ENCODE data around the gene ROR1. TPM values are rescaled to one million over a fixed set of nuclear protein-coding genes. Genes with fewer than 3 reads are reported as not detected.

Gene ROR1
- total and polyA plus RNA-seq, 2 of the 4 experiments (the other 2 are of a cell fraction): 4.4 to 10.0 TPM

DNA sequence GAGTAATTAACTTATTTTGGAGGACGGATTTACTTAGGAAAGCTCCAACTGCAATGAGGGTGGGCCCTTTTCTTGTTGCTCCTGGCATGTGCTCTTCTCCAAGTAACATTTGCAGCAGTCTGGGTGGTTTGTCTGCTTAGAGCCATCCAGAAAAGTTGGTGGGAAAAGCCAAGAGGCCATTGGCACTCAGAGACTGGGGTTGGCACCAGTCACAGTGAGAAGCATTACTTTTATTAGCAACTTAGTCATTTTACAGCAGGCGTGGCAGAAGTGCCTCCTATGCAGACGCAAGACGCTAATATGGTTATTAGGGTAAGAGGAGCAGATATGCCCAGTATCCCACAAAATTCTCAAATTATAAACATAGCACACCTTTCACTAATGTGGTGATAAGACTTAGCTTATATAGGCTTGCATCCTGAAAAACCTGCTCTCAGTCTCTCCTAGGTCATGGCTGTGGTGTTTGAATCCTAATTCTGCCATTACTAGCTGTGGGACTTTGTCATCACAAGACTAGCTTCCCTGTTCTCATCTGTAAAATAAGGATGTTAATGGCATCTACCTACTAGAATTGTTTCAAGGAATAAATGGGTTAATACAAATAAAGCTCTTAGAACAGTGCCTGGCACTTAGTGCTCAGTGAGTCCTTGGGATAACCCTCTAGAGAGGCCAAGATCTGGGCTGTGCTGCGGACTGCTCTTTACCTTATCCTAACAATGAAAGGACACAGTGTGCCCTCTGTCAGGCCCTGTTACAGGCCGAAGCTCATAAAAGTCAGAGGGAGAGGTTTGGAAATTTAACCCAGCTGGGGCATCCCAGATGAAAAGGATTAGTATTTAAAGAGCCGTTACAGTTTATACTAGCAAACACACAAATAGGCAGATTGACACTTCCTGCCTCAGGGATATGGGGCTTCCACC is 154.6 kb downstream of the ROR1 start (continued):
- no peak for TF ChIP-seq MAZ (IDR thresholded peaks at IDR 0.05; ENCODE audit: borderline replicate concordance, low read depth, low read length)

DNA sequence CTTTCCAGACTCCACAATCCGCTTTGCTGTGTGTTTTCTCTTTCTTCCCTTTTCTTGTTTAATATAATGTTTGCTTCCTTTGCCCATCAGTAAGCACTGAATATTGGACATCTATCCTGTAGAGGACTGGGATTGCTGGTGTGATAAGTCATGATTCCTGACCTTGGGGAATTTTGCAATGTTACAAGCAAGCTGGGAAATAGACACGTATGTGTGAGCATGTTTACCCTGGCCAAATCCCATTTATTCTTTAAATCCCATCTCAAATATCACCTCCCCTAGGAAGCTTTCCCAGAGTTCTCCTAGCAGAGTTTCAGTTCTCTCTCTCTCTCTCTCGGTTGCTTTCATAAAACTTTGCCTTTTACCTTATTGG is 155.3 kb downstream of the ROR1 start:
- H3K9me1 ChIP-seq (ENCODE audit: insufficient read depth, low read length): no peaks in the 10 kb centered on the region
- H3K27me3 ChIP-seq (ENCODE audit: control insufficient read depth, insufficient read depth, low read length): no peaks in the 10 kb centered on the region
- H3K4me2 ChIP-seq (ENCODE audit: low read depth, low read length): no peak overlapping the region
- H3K14ac ChIP-seq (replicated peaks; ENCODE audit: low read depth, low read length): no peak overlapping the region
- H2BK5ac ChIP-seq (ENCODE audit: low read depth, low read length, poor library complexity, severe bottlenecking): no peak overlapping the region
- H4K20me1 ChIP-seq (ENCODE audit: insufficient read depth, low read length): no peaks in the 10 kb centered on the region
- H3K18ac ChIP-seq (ENCODE audit: low read depth, low read length): no peak overlapping the region
- H2BK20ac ChIP-seq (ENCODE audit: low read depth, low read length): no peak overlapping the region
- H3K9ac ChIP-seq (ENCODE audit: low read depth, low read length): no peak overlapping the region
- no peak overlapping the region for H2AFZ ChIP-seq (replicated peaks; ENCODE audit: low read length, poor library complexity)
- BruUV-seq (replicated peaks): no TSS peak
- intact Hi-C loops (cut with micrococcal nuclease): no loop called here
- no peak overlapping the region for H4K8ac ChIP-seq (ENCODE audit: low read depth in 2 of 2, low read length in 2 of 2)
- no peak overlapping the region; the same call in 1 of the 2 replicates for H4K5ac ChIP-seq (ENCODE audit: low read depth, low read length)
- dilution Hi-C loops (cut with HindIII; ENCODE audit: low sequenced_read_pairs, unreplicated experiment): no loop called here
- no peak for ATAC-seq (ENCODE audit: low read depth)
- H3K36me3 ChIP-seq (ENCODE audit: control insufficient read depth, insufficient read depth, low read length): no peaks in the 10 kb centered on the region
- H3K4me1 ChIP-seq (ENCODE audit: control insufficient read depth, insufficient read depth, low read length): peaks cover 2% of the 10 kb centered on the region; the same call in 1 of the 2 replicates
- ChIA-PET POLR2A (ENCODE audit: unreplicated experiment) (no interaction called here), CTCF (interaction anchor here (0.8 kb wide), 1 partner anchor 13 kb away, joined by 5 read pairs; no protein-coding TSS in a partner anchor)
- H3K4me3 ChIP-seq (ENCODE audit: insufficient read depth, low read depth, low read length): no peak overlapping the region
- no peak for DNase-seq
- WGBS, 2 experiments (ENCODE audit: extremely low coverage in 2 of 2, insufficient read length in 1 of 2): no CpG with 5 or more reads among the region's 3 CpGs
- H2BK15ac ChIP-seq (ENCODE audit: low read depth, low read length): no peak overlapping the region
- peaks cover 0 to 5% of the 10 kb centered on the region in 2 experiments; a peak in 1 of 4 replicates for H3K79me1 ChIP-seq (ENCODE audit: low read depth in 1 of 2, low read length in 2 of 2)
- no peak overlapping the region for H4K91ac ChIP-seq (ENCODE audit: insufficient read depth, low read depth, low read length)
- no peak overlapping the region for H2AK5ac ChIP-seq (ENCODE audit: low read depth, low read length)
- H3K27ac ChIP-seq (ENCODE audit: insufficient read depth, low read length): no peak overlapping the region
- H3K23ac ChIP-seq (ENCODE audit: low read depth, low read length): no peak overlapping the region
- in situ Hi-C loops (cut with MboI; ENCODE audit: low sequenced_read_pairs): no loop called here
- H3K9me3 ChIP-seq (ENCODE audit: control insufficient read depth, insufficient read depth, low read length): no peaks in the 10 kb centered on the region
- no peak overlapping the region for H3K56ac ChIP-seq (ENCODE audit: extremely low read depth, insufficient read depth, low read length)
- H2AK9ac ChIP-seq (replicated peaks; ENCODE audit: low read depth, low read length, poor library complexity): no peak overlapping the region
- H3K4ac ChIP-seq (ENCODE audit: low read depth, low read length): no peak overlapping the region
- no peak overlapping the region for H2BK120ac ChIP-seq (ENCODE audit: low read depth, low read length)
- TF ChIP-seq CHD1 (IDR thresholded peaks at IDR 0.05; ENCODE audit: low read depth, low read length) (no peak), MAFK (IDR thresholded peaks at IDR 0.05; ENCODE audit: low read depth, low read length) (no peak), RAD21 (IDR thresholded peaks at IDR 0.05; ENCODE audit: low read length) (no peak), MAZ (IDR thresholded peaks at IDR 0.05; ENCODE audit: borderline replicate concordance, low read depth, low read length) (no peak), RFX5 (IDR thresholded peaks at IDR 0.05; ENCODE audit: low read depth, low read length) (no peak), FOS (IDR thresholded peaks at IDR 0.05; ENCODE audit: low read depth, low read length) (no peak), CEBPB (IDR thresholded peaks at IDR 0.05; ENCODE audit: low read depth, low read length) (no peak), POLR2A (IDR thresholded peaks at IDR 0.05; ENCODE audit: low read depth, low read length) (no peak), NFE2L2 (IDR thresholded peaks at IDR 0.05; ENCODE audit: low read depth, low read length) (no peak), SMC3 (IDR thresholded peaks at IDR 0.05; ENCODE audit: low read depth, low read length) (no peak), MXI1 (IDR thresholded peaks at IDR 0.05; ENCODE audit: borderline replicate concordance, low read depth, low read length) (no peak), BHLHE40 (IDR thresholded peaks at IDR 0.05; ENCODE audit: low read depth, low read length) (no peak)
- TF ChIP-seq, protein P1, sequence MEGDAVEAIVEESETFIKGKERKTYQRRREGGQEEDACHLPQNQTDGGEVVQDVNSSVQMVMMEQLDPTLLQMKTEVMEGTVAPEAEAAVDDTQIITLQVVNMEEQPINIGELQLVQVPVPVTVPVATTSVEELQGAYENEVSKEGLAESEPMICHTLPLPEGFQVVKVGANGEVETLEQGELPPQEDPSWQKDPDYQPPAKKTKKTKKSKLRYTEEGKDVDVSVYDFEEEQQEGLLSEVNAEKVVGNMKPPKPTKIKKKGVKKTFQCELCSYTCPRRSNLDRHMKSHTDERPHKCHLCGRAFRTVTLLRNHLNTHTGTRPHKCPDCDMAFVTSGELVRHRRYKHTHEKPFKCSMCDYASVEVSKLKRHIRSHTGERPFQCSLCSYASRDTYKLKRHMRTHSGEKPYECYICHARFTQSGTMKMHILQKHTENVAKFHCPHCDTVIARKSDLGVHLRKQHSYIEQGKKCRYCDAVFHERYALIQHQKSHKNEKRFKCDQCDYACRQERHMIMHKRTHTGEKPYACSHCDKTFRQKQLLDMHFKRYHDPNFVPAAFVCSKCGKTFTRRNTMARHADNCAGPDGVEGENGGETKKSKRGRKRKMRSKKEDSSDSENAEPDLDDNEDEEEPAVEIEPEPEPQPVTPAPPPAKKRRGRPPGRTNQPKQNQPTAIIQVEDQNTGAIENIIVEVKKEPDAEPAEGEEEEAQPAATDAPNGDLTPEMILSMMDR (conservative IDR thresholded peaks at IDR 0.05; ENCODE audit: low read depth, low read length): no peak
- TF ChIP-seq, protein P2, sequence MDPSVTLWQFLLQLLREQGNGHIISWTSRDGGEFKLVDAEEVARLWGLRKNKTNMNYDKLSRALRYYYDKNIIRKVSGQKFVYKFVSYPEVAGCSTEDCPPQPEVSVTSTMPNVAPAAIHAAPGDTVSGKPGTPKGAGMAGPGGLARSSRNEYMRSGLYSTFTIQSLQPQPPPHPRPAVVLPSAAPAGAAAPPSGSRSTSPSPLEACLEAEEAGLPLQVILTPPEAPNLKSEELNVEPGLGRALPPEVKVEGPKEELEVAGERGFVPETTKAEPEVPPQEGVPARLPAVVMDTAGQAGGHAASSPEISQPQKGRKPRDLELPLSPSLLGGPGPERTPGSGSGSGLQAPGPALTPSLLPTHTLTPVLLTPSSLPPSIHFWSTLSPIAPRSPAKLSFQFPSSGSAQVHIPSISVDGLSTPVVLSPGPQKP (IDR thresholded peaks at IDR 0.05; ENCODE audit: borderline replicate concordance, low read depth, low read length): no peak
